T-cell (primary cell): ENCODE measurements around the gene WBP11. TPM values are rescaled to one million over a fixed set of nuclear protein-coding genes. Genes with fewer than 3 reads are reported as not detected.

Experiments used
- ATAC-seq, 4 experiments: fragments of 200-7000 bp in 3 of 4; fragments of 150-1000 bp in 1 of 4; cut with Tn5 transposase; replicated peaks in 1 of 4; 1 replicate in 3 of 4; 2 replicates in 1 of 4; pipeline ENCODE4 v1.10.0; 2021; ENCODE audit warnings: moderate library complexity in 3 of 4, mild to moderate bottlenecking in 2 of 4, moderate number of reproducible peaks in 1 of 4
- CTCF ChIA-PET, 2 donors: fragments of 300-600 bp; sonication (Branson Sonifier 250); formaldehyde crosslinking; loops; one replicate each; lab custom pipeline; 2022; ENCODE audit warnings: antibody characterized with exemption in 2 of 2; lab: Charles Lee
- POLR2A ChIA-PET, 2 donors: fragments of 300-600 bp; sonication (Branson Sonifier 250); formaldehyde crosslinking; loops; one replicate each; lab custom pipeline; 2022; ENCODE audit warnings: antibody characterized with exemption in 2 of 2; lab: Charles Lee
- DNase-seq, 35 experiments: peaks; one replicate each; pipeline versions ENCODE4 v3.0.0 to v3.0.0-alpha.2; 2013 to 2023
- H3K27ac ChIP-seq: one replicate; pipeline ENCODE4 v1.5.1; 2013; ENCODE audit warnings: low read length
- H3K27me3 ChIP-seq, 2 experiments: replicated peaks in 1 of 2; 1 replicate in 1 of 2; 2 replicates in 1 of 2; pipeline versions ENCODE4 v1.6.1 to v1.7.0; 2013; ENCODE audit warnings: low read length in 1 of 2, mixed read lengths in 1 of 2; ENCODE audit not compliant: control insufficient read depth in 2 of 2, insufficient read depth in 2 of 2; ENCODE audit errors: extremely low read depth in 1 of 2
- H3K36me3 ChIP-seq, 2 donors: 1 replicate in 1 of 2; 2 replicates in 1 of 2; pipeline versions ENCODE4 v1.6.1 to v1.7.0; 2013; ENCODE audit warnings: low read length in 1 of 2; ENCODE audit not compliant: control insufficient read depth in 2 of 2, insufficient read depth in 1 of 2; ENCODE audit errors: extremely low read depth in 1 of 2
- H3K4me1 ChIP-seq, 2 experiments: 1 replicate in 1 of 2; 2 replicates in 1 of 2; pipeline versions ENCODE4 v1.6.1 to v1.7.0; 2013; ENCODE audit warnings: low read length in 2 of 2, mixed read lengths in 1 of 2; ENCODE audit not compliant: insufficient read depth in 2 of 2, control insufficient read depth in 1 of 2; ENCODE audit errors: extremely low read depth in 1 of 2
- H3K4me3 ChIP-seq, 2 donors: 1 replicate in 1 of 2; 2 replicates in 1 of 2; pipeline versions ENCODE4 v1.5.1 to v1.7.0; 2013; ENCODE audit warnings: mild to moderate bottlenecking in 2 of 2, low read length in 1 of 2, moderate library complexity in 1 of 2; ENCODE audit not compliant: control insufficient read depth in 1 of 2; ENCODE audit errors: extremely low read depth in 1 of 2
- H3K9me3 ChIP-seq: 2 replicates; pipeline ENCODE4 v1.7.0; 2013
- H3K27ac Mint-ChIP-seq, 2 donors: one replicate each; pipeline ENCODE4 v1.8.0; 2020 to 2021; ENCODE audit warnings: mild to moderate bottlenecking in 2 of 2, mixed read lengths in 2 of 2
- H3K27me3 Mint-ChIP-seq, 2 donors: one replicate each; pipeline ENCODE4 v1.8.0; 2021 to 2022; ENCODE audit warnings: mixed read lengths in 2 of 2
- H3K36me3 Mint-ChIP-seq: one replicate; pipeline ENCODE4 v1.8.0; 2021; ENCODE audit warnings: mixed read lengths
- H3K4me1 Mint-ChIP-seq, 3 donors: one replicate each; pipeline ENCODE4 v1.8.0; 2020 to 2022; ENCODE audit warnings: mixed read lengths in 3 of 3, mild to moderate bottlenecking in 1 of 3
- H3K4me3 Mint-ChIP-seq, 3 donors: one replicate each; pipeline ENCODE4 v1.8.0; 2020 to 2022; ENCODE audit warnings: mild to moderate bottlenecking in 3 of 3, mixed read lengths in 3 of 3, moderate library complexity in 3 of 3
- H3K9me3 Mint-ChIP-seq, 3 donors: one replicate each; pipeline ENCODE4 v1.8.0; 2020 to 2022; ENCODE audit warnings: mixed read lengths in 3 of 3
- WGBS: methylation state at CpG from one replicate; pipeline ENCODE4 v1.1.5; 2013; ENCODE audit warnings: missing lambda C conversion rate; ENCODE audit not compliant: insufficient coverage; 5-methylcytosine and 5-hydroxymethylcytosine counted together
- total RNA-seq, 35 experiments: library from RNA in 6 of 35; stranded (reverse) in 6 of 35; fragments of 120-200 nt in 1 of 35; gene quantifications; one replicate each; pipeline versions ENCODE4 v1.2.1 to v1.2.4 and lab custom pipeline; 2013 to 2026

Gene WBP11
- total RNA-seq, 5 donors from 2014 or later (not counting 1 experiment from before 2014, with no cell fraction given), result 72.6 to 122 (median 80.6) TPM

DNA sequence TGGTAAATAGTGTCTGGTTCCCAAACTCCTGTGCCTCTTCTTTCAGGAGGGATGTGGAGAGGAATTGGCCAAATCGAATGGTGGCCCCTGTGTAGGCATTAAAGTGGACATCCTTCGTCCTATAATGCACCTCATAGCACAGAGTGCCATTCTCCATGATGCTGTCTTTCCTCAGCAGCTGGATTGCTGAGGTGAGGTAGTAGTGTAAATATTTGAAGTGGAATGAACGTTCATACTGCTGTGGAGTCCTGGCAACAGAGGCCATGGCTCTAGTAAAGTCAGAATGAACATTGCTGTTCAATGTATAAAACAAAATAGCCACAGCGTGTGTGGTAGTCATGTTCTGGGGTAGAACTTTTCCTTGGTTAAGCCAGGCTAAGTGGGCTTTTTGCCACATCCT, 37.3 kb upstream of the WBP11 start:
- no peak overlapping the region for H3K27ac Mint-ChIP-seq
- DNase-seq, result no peak
- H3K36me3 Mint-ChIP-seq, result no peaks in the 10 kb centered on the region
- H3K36me3 ChIP-seq, result no peaks in the 10 kb centered on the region
- no peak overlapping the region for H3K4me3 Mint-ChIP-seq
- 57% methylated on average over 1 of the region's 4 CpGs for WGBS
- ChIA-PET CTCF (no interaction called here), POLR2A (no interaction called here)
- no peaks in the 10 kb centered on the region for H3K9me3 Mint-ChIP-seq
- peaks cover 7 to 22% of the 10 kb centered on the region in 2 donors for H3K27me3 Mint-ChIP-seq
- H3K4me3 ChIP-seq, result no peak overlapping the region
- H3K4me1 ChIP-seq, result peaks cover 1 to 3% of the 10 kb centered on the region in 2 experiments
- no peak overlapping the region for H3K27ac ChIP-seq
- no peak for ATAC-seq
- H3K4me1 Mint-ChIP-seq, result peaks cover 2 to 7% (median 3%) of the 10 kb centered on the region in 3 donors
- H3K27me3 ChIP-seq, result peaks cover 0 to 4% of the 10 kb centered on the region in 2 experiments
- H3K9me3 ChIP-seq, result no peaks in the 10 kb centered on the region

DNA sequence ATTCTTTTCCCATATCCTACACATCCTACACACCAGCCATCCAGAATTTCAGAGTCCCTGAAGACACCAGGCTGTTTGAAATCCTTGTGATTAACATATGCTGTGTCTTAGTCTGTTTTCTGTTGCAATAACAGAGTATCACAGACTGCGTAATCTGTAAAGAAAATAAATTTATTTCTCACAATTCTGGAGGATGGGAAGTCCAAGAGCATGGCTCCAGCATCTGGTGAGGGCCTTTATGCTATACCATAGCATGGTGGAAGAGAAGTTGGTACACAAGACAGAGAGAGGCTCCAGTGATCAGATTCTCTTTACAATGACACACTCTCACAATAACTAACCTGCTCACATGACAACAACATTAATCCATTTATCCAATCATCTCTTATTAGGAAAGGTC, 36.0 kb upstream of the WBP11 start:
- H3K36me3 ChIP-seq, result no peaks in the 10 kb centered on the region
- H3K27ac Mint-ChIP-seq, result no peak overlapping the region
- ChIA-PET CTCF (interaction anchor here (1.1 kb wide), 2 partner anchors 9 to 13 kb away, joined by 3 to 4 read pairs; no protein-coding TSS in a partner anchor), POLR2A (no interaction called here)
- no peak overlapping the region for H3K4me3 ChIP-seq
- ATAC-seq (no peak), DNase-seq (no peak)
- no peaks in the 10 kb centered on the region for H3K36me3 Mint-ChIP-seq
- WGBS, result no CpG with 5 or more reads among the region's 1 CpG
- H3K27ac ChIP-seq, result no peak overlapping the region
- peaks cover 7 to 28% of the 10 kb centered on the region in 2 donors for H3K27me3 Mint-ChIP-seq
- peaks cover 0 to 4% of the 10 kb centered on the region in 2 experiments for H3K27me3 ChIP-seq
- no peaks in the 10 kb centered on the region for H3K4me1 ChIP-seq
- H3K4me1 Mint-ChIP-seq, result no peaks in the 10 kb centered on the region
- no peaks in the 10 kb centered on the region for H3K9me3 Mint-ChIP-seq
- H3K9me3 ChIP-seq, result no peaks in the 10 kb centered on the region
- no peak overlapping the region for H3K4me3 Mint-ChIP-seq

DNA sequence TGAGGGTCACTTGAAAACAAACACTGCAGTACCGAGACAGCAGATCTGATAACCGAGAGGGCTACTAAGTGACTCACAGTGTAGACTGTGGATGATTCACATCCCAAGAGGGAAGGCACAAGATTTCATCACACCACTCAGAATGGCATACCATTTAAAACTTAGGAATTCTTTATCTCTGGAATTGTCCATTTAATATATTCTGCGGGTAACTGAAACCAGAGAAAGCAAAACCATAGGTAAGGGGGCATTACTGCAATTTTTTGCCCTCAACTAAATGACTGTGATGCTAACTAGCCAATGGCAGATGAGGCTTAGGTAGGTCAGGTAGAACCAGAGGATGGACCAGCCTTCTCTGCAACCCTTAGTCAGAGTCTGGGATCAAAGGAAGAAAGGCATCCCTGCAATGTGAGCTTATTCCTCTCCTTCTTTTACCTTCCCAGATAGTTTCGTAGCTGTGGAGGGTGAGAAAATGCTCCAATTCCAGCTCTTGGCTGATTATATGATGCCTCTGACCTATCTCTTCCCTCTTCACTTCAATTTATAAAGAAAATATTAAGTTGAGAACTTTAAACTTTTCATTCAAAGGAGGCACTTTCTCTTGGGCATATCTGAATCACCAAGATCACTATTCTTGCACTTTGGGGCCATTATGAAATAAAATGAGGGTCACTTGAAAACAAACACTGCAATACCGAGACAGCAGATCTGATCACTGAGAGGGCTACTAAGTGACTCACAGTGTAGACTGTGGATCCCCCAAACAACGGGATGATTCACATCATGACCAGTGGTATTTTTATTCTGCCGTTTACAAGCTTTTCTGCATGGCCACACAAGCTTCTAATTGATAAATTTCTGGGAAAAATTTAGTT, 33.3 kb upstream of the WBP11 start:
- Histone ChIP-seq H3K36me3 (no peaks in the 10 kb centered on the region), H3K9me3 (no peaks in the 10 kb centered on the region), H3K27ac (no peak overlapping the region), H3K4me3 (no peak overlapping the region), H3K27me3 (peaks cover 0 to 4% of the 10 kb centered on the region in 2 experiments), H3K4me1 (no peaks in the 10 kb centered on the region)
- Mint-ChIP-seq H3K9me3 (no peaks in the 10 kb centered on the region), H3K4me3 (no peak overlapping the region), H3K4me1 (no peaks in the 10 kb centered on the region), H3K27ac (no peak overlapping the region), H3K27me3 (peaks cover 18 to 38% of the 10 kb centered on the region in 2 donors), H3K36me3 (no peaks in the 10 kb centered on the region)
- WGBS, result 50% methylated on average over 2 of the region's 7 CpGs
- CTCF ChIA-PET, result interaction anchor here in 1 of 2 donors (0.6 to 1.0 kb wide), 3 partner anchors 12 to 159 kb away, joined by 3 read pairs; no protein-coding TSS in a partner anchor
- POLR2A ChIA-PET, result interaction anchor here in 1 of 2 donors (0.6 kb wide), 1 partner anchor 12 kb away, joined by 3 read pairs; no protein-coding TSS in a partner anchor
- ATAC-seq (no peak), DNase-seq (no peak)

DNA sequence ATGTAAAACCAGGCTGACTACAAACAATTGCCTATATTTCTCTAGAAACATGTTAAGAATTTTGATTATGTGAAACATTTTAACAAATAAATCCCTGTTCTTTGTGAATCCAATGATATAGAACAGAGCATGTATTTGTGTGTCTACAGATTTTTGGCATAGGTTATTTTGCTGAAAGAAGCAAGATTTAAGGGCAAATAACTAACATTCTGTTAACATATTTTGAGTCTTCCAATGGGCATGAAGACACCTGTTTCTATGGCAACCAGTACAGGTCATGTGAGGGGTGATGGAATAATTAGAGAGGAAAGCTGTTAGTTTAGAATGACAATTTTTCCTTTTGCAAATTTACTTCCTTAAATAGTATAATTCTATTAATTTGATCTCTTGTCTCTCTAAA, 31.2 kb upstream of the WBP11 start:
- DNase-seq (no peak), ATAC-seq (no peak)
- Mint-ChIP-seq H3K4me1 (no peaks in the 10 kb centered on the region), H3K27me3 (peaks cover 17 to 33% of the 10 kb centered on the region in 2 donors), H3K27ac (no peak overlapping the region), H3K9me3 (no peaks in the 10 kb centered on the region), H3K4me3 (no peak overlapping the region), H3K36me3 (no peaks in the 10 kb centered on the region)
- H3K4me1 ChIP-seq, result no peaks in the 10 kb centered on the region
- H3K9me3 ChIP-seq, result no peaks in the 10 kb centered on the region
- H3K27ac ChIP-seq, result no peak overlapping the region
- POLR2A ChIA-PET, result interaction anchor here in 1 of 2 donors (0.6 kb wide), 1 partner anchor 106 kb away, joined by 3 read pairs; no protein-coding TSS in a partner anchor
- CTCF ChIA-PET, result no interaction called here
- peaks cover 0 to 4% of the 10 kb centered on the region in 2 experiments for H3K27me3 ChIP-seq
- H3K4me3 ChIP-seq, result no peak overlapping the region
- H3K36me3 ChIP-seq, result no peaks in the 10 kb centered on the region

DNA sequence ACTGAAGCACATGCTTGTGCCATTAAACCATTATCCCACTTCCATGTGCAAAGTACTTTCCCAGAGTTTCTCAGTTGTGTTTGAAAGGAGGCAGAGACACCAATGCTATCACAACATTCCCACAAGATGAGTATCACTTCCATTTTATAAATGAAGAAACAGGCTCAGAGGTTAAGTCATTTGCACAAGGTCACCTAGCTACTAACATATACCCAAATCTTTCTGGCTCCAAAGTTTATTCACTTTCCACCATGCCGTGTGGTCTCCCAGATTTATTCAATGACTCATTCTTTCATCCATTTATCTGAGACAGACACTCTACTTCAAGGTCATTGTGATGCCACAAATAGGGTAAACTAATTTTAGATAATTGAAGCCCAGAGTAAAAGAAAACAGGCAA, 30.7 kb upstream of the WBP11 start:
- CTCF ChIA-PET, result interaction anchor here in 1 of 2 donors (0.5 to 1.7 kb wide), 3 partner anchors 40 to 162 kb away, joined by 4 to 7 read pairs (median 5); no protein-coding TSS in a partner anchor

DNA sequence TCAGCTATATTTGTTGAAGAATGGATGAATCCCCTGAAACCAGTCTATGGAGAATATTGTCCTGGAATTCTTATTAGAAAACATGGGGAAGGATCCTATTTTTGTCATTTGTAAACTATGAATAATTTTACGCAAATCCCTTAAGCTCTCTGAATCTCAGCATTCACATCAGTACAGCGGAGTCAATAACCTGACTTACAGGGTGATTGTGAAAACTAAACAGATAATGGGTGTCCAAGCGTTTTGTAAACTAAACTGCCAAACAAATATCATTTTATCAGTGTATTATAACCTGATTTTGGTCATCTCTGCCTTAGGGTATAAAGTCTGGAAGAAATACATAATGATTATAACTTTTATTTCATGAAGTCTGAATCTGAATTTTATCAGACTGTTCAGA, 30.1 kb upstream of the WBP11 start:
- POLR2A ChIA-PET, result interaction anchor here in 1 of 2 donors (0.6 kb wide), 1 partner anchor 132 kb away, joined by 3 read pairs; no protein-coding TSS in a partner anchor
- WGBS, result no CpG with 5 or more reads among the region's 3 CpGs
- ATAC-seq (no peak), DNase-seq (no peak)
- CTCF ChIA-PET, result interaction anchor here in 1 of 2 donors (0.5 to 1.7 kb wide), 3 partner anchors 41 to 162 kb away, joined by 4 to 7 read pairs (median 5); no protein-coding TSS in a partner anchor
- Mint-ChIP-seq H3K36me3 (no peaks in the 10 kb centered on the region), H3K4me1 (no peaks in the 10 kb centered on the region), H3K27ac (no peak overlapping the region), H3K27me3 (peaks cover 11 to 28% of the 10 kb centered on the region in 2 donors), H3K9me3 (no peaks in the 10 kb centered on the region), H3K4me3 (no peak overlapping the region)
- Histone ChIP-seq H3K36me3 (no peaks in the 10 kb centered on the region), H3K4me1 (no peaks in the 10 kb centered on the region), H3K9me3 (no peaks in the 10 kb centered on the region), H3K27ac (no peak overlapping the region), H3K4me3 (no peak overlapping the region), H3K27me3 (peaks cover 0 to 4% of the 10 kb centered on the region in 2 experiments)

More for the DNA sequence above, 30.7 kb upstream of the WBP11 start:
- no peak overlapping the region for H3K27ac Mint-ChIP-seq
- H3K4me3 Mint-ChIP-seq, result no peak overlapping the region
- no peak overlapping the region for H3K4me3 ChIP-seq
- H3K27me3 ChIP-seq, result peaks cover 0 to 4% of the 10 kb centered on the region in 2 experiments
- no peaks in the 10 kb centered on the region for H3K36me3 ChIP-seq
- no peaks in the 10 kb centered on the region for H3K9me3 ChIP-seq
- H3K27ac ChIP-seq, result no peak overlapping the region
- peaks cover 11 to 28% of the 10 kb centered on the region in 2 donors for H3K27me3 Mint-ChIP-seq
- no peaks in the 10 kb centered on the region for H3K36me3 Mint-ChIP-seq
- WGBS, result no CpG with 5 or more reads among the region's 1 CpG
- POLR2A ChIA-PET, result interaction anchor here in 1 of 2 donors (0.6 kb wide), 1 partner anchor 131 kb away, joined by 3 read pairs; no protein-coding TSS in a partner anchor
- no peak for ATAC-seq
- no peaks in the 10 kb centered on the region for H3K9me3 Mint-ChIP-seq
- DNase-seq, result no peak
- H3K4me1 Mint-ChIP-seq, result no peaks in the 10 kb centered on the region
- H3K4me1 ChIP-seq, result no peaks in the 10 kb centered on the region
